HepG2 (cell line): ENCODE data around the gene CWF19L2. TPM values are rescaled to one million over a fixed set of nuclear protein-coding genes. Genes with fewer than 3 reads are reported as not detected.

ENCODE experiments used
- ATAC-seq: fragments of 200-7000 bp; cut with Tn5 transposase; 3 replicates; pipeline ENCODE4 v1.9.1; 2020; ENCODE audit warnings: mild to moderate bottlenecking, moderate library complexity
- BruUV-seq: library from RNA; stranded (reverse); fragments of 400-500 nt; replicated peaks from 2 replicates; lab custom pipeline; 2021; lab: Mats Ljungman, UMichigan
- CTCF ChIA-PET: fragments of 300-600 bp; formaldehyde crosslinking; extraction: SDS; loops from one replicate; lab custom pipeline; 2021; ENCODE audit warnings: low total read pairs, inconsistent platforms, low intra/inter-chr PET ratio; lab: Yijun Ruan, JAX
- POLR2A ChIA-PET: fragments of 350-600 bp; sonication (Branson Sonifier 250); formaldehyde crosslinking; loops from one replicate; lab custom pipeline; 2020; ENCODE audit warnings: antibody characterized with exemption, inconsistent platforms; lab: Yijun Ruan, JAX
- DNase-seq: peaks from one replicate; pipeline ENCODE4 v3.0.0-alpha.2; 2015; ENCODE audit warnings: low spot score
- FAIRE-seq: peaks from 3 replicates; lab custom pipeline; 2011; peaks lifted over from hg19 to GRCh38; lab: Jason Lieb, UNC
- H2AFZ ChIP-seq: one replicate; pipeline ENCODE4 v1.6.1; 2011; ENCODE audit warnings: low read length, inconsistent platforms
- H3K27ac ChIP-seq: fragments of 300-600 bp; 3 replicates; pipeline ENCODE4 v1.8.0; 2011; ENCODE audit warnings: mixed run types, mild to moderate bottlenecking, mixed read lengths, low read length, inconsistent platforms; ENCODE audit not compliant: insufficient read depth; ENCODE audit errors: extremely low read length
- H3K27me3 ChIP-seq, 2 experiments: fragments of 200-600 bp in 1 of 2; 2 replicates in 1 of 2; 3 replicates in 1 of 2; pipeline versions ENCODE4 v1.6.0 to v1.8.0; 2011; ENCODE audit warnings: low read length in 2 of 2, mild to moderate bottlenecking in 2 of 2, moderate library complexity in 2 of 2, inconsistent platforms in 1 of 2; ENCODE audit not compliant: insufficient read depth in 2 of 2, control insufficient read depth in 1 of 2
- H3K36me3 ChIP-seq, 2 experiments: fragments of 200-600 bp in 1 of 2; replicated peaks in 1 of 2; 2 replicates in 1 of 2; 3 replicates in 1 of 2; pipeline versions ENCODE4 v1.5.1 to v1.8.0; 2011; ENCODE audit warnings: low read length in 2 of 2, inconsistent platforms in 1 of 2; ENCODE audit not compliant: insufficient read depth in 2 of 2, control insufficient read depth in 1 of 2
- H3K4me1 ChIP-seq: 2 replicates; pipeline ENCODE4 v1.5.1; 2012; ENCODE audit warnings: low read length, inconsistent platforms; ENCODE audit not compliant: insufficient read depth
- H3K4me2 ChIP-seq: 2 replicates; pipeline ENCODE4 v1.6.0; 2011; ENCODE audit warnings: low read depth, low read length, inconsistent platforms
- H3K4me3 ChIP-seq, 3 experiments: fragments of 200-600 bp in 1 of 3; sonication (generic), shearing (Covaris generic) in 1 of 3; replicated peaks in 1 of 3; 2 replicates each; pipeline ENCODE4 v1.5.1; 2011 to 2016; ENCODE audit warnings: low read length in 3 of 3, inconsistent platforms in 2 of 3, low read depth in 2 of 3, mild to moderate bottlenecking in 2 of 3, control low read depth in 1 of 3, mixed read lengths in 1 of 3; ENCODE audit not compliant: insufficient read depth in 1 of 3
- H3K79me2 ChIP-seq: one replicate; pipeline ENCODE4 v1.6.1; 2011; ENCODE audit warnings: low read length, inconsistent platforms; ENCODE audit not compliant: insufficient read depth
- H3K9ac ChIP-seq: 2 replicates; pipeline ENCODE4 v1.6.0; 2011; ENCODE audit warnings: mild to moderate bottlenecking, low read depth, low read length, inconsistent platforms; ENCODE audit not compliant: insufficient read depth
- H3K9me3 ChIP-seq: 2 replicates; pipeline ENCODE4 v1.5.1; 2012; ENCODE audit warnings: mild to moderate bottlenecking, low read length
- H4K20me1 ChIP-seq: 2 replicates; pipeline ENCODE4 v1.6.0; 2011; ENCODE audit warnings: inconsistent platforms, mild to moderate bottlenecking, low read length, moderate library complexity; ENCODE audit not compliant: insufficient read depth
- ATAD3A ChIP-seq: sonication (generic); formaldehyde crosslinking; IDR thresholded peaks from 2 replicates; pipeline ENCODE4 v1.4.0; 2020; ENCODE audit warnings: missing genetic modification reagents
- ATF3 ChIP-seq: sonication (generic); formaldehyde crosslinking; IDR thresholded peaks from 2 replicates; pipeline ENCODE4 v1.4.0; 2020; ENCODE audit warnings: missing genetic modification reagents
- NCOA5 ChIP-seq: sonication (generic); formaldehyde crosslinking; IDR thresholded peaks from 2 replicates; pipeline ENCODE4 v1.4.0; 2020; ENCODE audit warnings: missing genetic modification reagents
- RNF2 ChIP-seq: fragments of 450-650 bp; conservative IDR thresholded peaks from 2 replicates; pipeline ENCODE4 v1.6.1; 2016; ENCODE audit warnings: low read depth
- SATB2 ChIP-seq: sonication (generic); formaldehyde crosslinking; IDR thresholded peaks from 2 replicates; pipeline ENCODE4 v1.5.0; 2020; ENCODE audit warnings: missing genetic modification reagents
- SMYD3 ChIP-seq: sonication (generic); formaldehyde crosslinking; IDR thresholded peaks from 2 replicates; pipeline ENCODE4 v1.8.1; 2023; ENCODE audit warnings: mild to moderate bottlenecking, missing genetic modification reagents
- ZBTB14 ChIP-seq: sonication (generic); formaldehyde crosslinking; IDR thresholded peaks from 2 replicates; pipeline ENCODE4 v1.4.0; 2020; ENCODE audit warnings: missing genetic modification reagents
- ZNF275 ChIP-seq: sonication (generic); formaldehyde crosslinking; IDR thresholded peaks from 2 replicates; pipeline ENCODE4 v1.8.0; 2022; ENCODE audit warnings: missing genetic modification reagents, mild to moderate bottlenecking, inconsistent platforms, borderline replicate concordance
- ZNF354B ChIP-seq: sonication (generic); formaldehyde crosslinking; IDR thresholded peaks from 2 replicates; pipeline ENCODE4 v1.8.0; 2022; ENCODE audit warnings: mild to moderate bottlenecking, missing genetic modification reagents
- ZNF703 ChIP-seq: sonication (generic); formaldehyde crosslinking; IDR thresholded peaks from 2 replicates; pipeline ENCODE4 v1.5.1; 2020; ENCODE audit warnings: missing genetic modification reagents, mild to moderate bottlenecking, moderate library complexity, borderline replicate concordance
- ZNF746 ChIP-seq: sonication (generic); formaldehyde crosslinking; IDR thresholded peaks from 2 replicates; pipeline ENCODE4 v1.8.0; 2022; ENCODE audit warnings: mild to moderate bottlenecking, missing genetic modification reagents
- ZNF816 ChIP-seq: sonication (generic); formaldehyde crosslinking; IDR thresholded peaks from 2 replicates; pipeline ENCODE4 v1.8.0; 2022; ENCODE audit warnings: missing genetic modification reagents, mild to moderate bottlenecking, borderline replicate concordance
- ZNF883 ChIP-seq: sonication (generic); formaldehyde crosslinking; IDR thresholded peaks from 2 replicates; pipeline ENCODE4 v1.5.1; 2020; ENCODE audit warnings: mild to moderate bottlenecking, missing genetic modification reagents; ENCODE audit errors: not compliant biosample characterization
- WGBS: methylation state at CpG from one replicate; pipeline ENCODE4 v1.1.6; 2017; ENCODE audit warnings: low lambda C conversion rate; 5-methylcytosine and 5-hydroxymethylcytosine counted together
- in situ Hi-C: cut with HindIII; loops from 2 replicates; pipeline ENCODE4 v1.10.0; 2017; ENCODE audit warnings: low pct_unique_long_range_greater_than_20kb; ENCODE audit not compliant: extremely low pct_ligation_motif_present
- intact Hi-C: fragments of 100-400 bp; cut with micrococcal nuclease; formaldehyde crosslinking; loops from one replicate; pipeline ENCODE4 v1.10.0; 2022; ENCODE audit not compliant: unreplicated experiment
- polyA plus RNA-seq, 8 experiments: library from polyadenylated mRNA; depleted of rRNA in 3 of 8; stranded (reverse) in 7 of 8; unstranded in 1 of 8; fragments of >200 nt; fragmentation: Illumina TruSeq in 4 of 8; extraction: Trizol in 4 of 8; gene quantifications; 2 replicates each; pipeline versions ENCODE4 v1.2.1 to v1.2.3, GENCODE V29; 2011 to 2016; ENCODE audit warnings: low read depth in 4 of 8, missing spikeins in 1 of 8, mixed read lengths in 1 of 8; ENCODE audit not compliant: insufficient read depth in 1 of 8
- total RNA-seq, 5 experiments: library from RNA; depleted of rRNA; stranded (reverse); fragments of >200 nt; fragmentation: Illumina TruSeq; extraction: Trizol; gene quantifications; 2 replicates each; pipeline ENCODE4 v1.2.3, GENCODE V29; 2016; ENCODE audit warnings: low read depth in 1 of 5

Gene CWF19L2
- total and polyA plus RNA-seq, 2 of the 13 experiments (the other 11 are each of a cell fraction or from before 2014, with no cell fraction given) = 2.2 to 18.6 TPM

GRCh38 chr11:107453594-107454286, 3.9 kb downstream of the CWF19L2 start:
- no peaks in the 10 kb centered on the region for H4K20me1 ChIP-seq
- no peak overlapping the region for H3K9ac ChIP-seq
- intact Hi-C loops = loop anchor here (10.0 kb wide), 1 partner anchor 259 kb away; no protein-coding TSS in a partner anchor
- H3K4me2 ChIP-seq = no peak overlapping the region
- 100% methylated on average over 3 of the region's 5 CpGs for WGBS
- in situ Hi-C loops = no loop called here
- H3K79me2 ChIP-seq = peaks cover 22% of the 10 kb centered on the region
- TF ChIP-seq ZNF703 (no peak), ZNF746 (CRISPR knock-in tag) (no peak), SATB2 (no peak), ZNF275 (CRISPR knock-in tag) (no peak), SMYD3 (CRISPR knock-in tag) (no peak), RNF2 (no peak), ZNF354B (no peak), NCOA5 (no peak), ZNF883 (CRISPR knock-in tag) (no peak), ZNF816 (CRISPR knock-in tag) (no peak), ATF3 (no peak), ZBTB14 (CRISPR knock-in tag) (no peak), ATAD3A (CRISPR knock-in tag) (no peak)
- TF ChIP-seq, all 625 proteins: peak for 0
- Histone ChIP-seq H3K36me3 (peaks cover 7 to 25% of the 10 kb centered on the region in 2 experiments; a peak in 4 of 5 replicates), H3K4me1 (peaks cover 17% of the 10 kb centered on the region), H3K9me3 (no peaks in the 10 kb centered on the region), H3K27ac (no peak overlapping the region), H3K4me3 (no peak overlapping the region), H3K27me3 (no peaks in the 10 kb centered on the region; a peak in 1 of 5 replicates), H2AFZ (no peak overlapping the region)
- no TSS peak for BruUV-seq
- no peak for FAIRE-seq
- CTCF ChIA-PET = no interaction called here
- ATAC-seq = no peak
- POLR2A ChIA-PET = no interaction called here
- DNase-seq = no peak
